Epithelial cell of proximal tubule (primary cell): ENCODE results near the gene GRIA1. TPM values are rescaled to one million over a fixed set of nuclear protein-coding genes. Genes with fewer than 3 reads are reported as not detected.

Experiments
- DNase-seq: peaks from one replicate; pipeline ENCODE4 v3.0.0-alpha.2; 2011; ENCODE audit warnings: low read depth
- H3K4me3 ChIP-seq: 2 replicates; pipeline ENCODE4 v1.5.1; 2011; ENCODE audit warnings: low read depth, mild to moderate bottlenecking, low read length
- CTCF ChIP-seq: conservative IDR thresholded peaks from 2 replicates; pipeline ENCODE4 v1.5.1; 2012; ENCODE audit warnings: low read depth, mild to moderate bottlenecking, low read length
- total RNA-seq: library from RNA; depleted of rRNA; stranded (reverse); fragments of >200 nt; gene quantifications from 2 replicates; pipeline ENCODE4 v1.2.3, GENCODE V29; 2015

GRIA1 gene
- total RNA-seq, 1 donor from 2014 or later: not detected

DNA sequence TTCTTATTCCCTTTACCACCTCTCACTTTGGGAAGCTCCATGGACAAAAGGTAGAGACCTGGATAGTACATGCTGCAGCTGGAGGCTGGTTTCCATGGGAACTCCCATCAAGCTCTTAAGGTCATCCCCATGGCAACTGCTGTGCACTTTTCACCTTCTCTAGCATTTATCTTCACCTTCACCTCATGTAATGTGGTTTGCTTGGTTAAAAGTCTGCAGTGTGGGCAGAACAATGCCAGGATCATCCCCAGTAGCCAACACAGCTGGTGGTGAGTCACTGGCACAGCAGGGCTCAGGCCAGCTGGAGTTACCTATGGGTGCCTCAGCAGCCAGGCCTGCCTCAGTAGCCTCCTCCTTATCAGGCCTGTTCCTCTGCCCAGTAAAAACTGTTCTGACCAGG is 210.5 kb downstream of the GRIA1 start:
- no peak for DNase-seq
- H3K4me3 ChIP-seq: no peak overlapping the region
- TF ChIP-seq CTCF: no peak

DNA sequence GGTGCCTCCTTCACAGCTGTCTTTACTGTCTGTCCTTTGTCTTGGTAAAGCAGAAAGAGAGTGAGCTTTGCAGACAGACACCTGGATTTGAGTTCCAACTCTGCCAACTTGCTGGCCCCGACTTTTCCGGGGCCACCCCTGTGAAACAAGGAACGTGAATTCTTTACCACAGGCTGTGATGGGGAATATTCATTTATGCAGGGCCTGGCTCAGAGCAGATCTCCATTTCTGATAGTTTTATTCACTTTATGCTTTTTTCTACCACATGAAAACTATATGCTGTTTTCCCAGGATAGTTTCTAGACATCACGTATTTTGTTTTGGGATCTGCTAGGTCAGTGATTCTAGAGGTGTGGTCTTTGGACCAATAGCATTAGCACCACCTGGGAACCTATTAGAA is 211.8 kb downstream of the GRIA1 start:
- TF ChIP-seq CTCF: no peak
- DNase-seq: no peak
- no peak overlapping the region for H3K4me3 ChIP-seq

DNA sequence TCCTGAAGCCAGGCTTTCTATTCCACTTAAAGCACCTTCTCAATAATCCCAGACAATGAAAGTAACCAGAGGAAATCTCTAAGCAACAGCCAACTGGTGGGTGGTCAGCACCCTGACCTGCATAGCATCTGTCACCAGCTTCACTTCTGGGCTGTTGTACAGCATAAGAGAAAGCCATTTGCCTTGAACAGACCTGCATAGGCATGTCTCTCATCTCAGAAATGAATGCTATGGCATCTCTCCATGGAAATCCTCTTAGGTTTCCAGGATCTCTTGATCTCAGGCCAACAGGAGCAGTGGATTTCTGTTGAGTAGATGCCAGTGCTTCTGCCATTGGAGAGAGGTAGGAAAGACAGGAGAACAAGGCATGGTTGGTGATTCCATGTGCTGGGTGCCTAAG is 213.6 kb downstream of the GRIA1 start:
- no peak for DNase-seq
- no peak for TF ChIP-seq CTCF
- no peak overlapping the region for H3K4me3 ChIP-seq

DNA sequence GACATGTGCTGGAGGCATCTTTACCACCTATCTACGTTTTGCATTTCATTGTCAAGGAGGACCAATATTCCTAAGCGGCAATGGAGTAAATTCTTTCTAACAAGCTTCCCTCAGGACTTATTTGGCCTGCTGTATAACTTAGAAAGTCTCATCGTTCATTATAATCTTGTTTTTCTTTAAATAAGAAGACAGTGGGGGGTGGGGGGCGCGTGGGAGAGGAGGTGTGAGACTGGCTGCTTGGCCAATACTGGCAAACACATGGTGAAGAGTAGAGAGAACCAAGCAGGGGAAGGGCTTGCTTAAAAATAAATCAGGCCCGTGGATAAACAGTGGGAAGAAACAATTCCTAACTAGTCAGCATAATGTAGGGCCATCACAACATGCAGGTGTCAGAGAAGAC is 217.2 kb downstream of the GRIA1 start:
- H3K4me3 ChIP-seq: no peak overlapping the region
- no peak for TF ChIP-seq CTCF
- DNase-seq: no peak

DNA sequence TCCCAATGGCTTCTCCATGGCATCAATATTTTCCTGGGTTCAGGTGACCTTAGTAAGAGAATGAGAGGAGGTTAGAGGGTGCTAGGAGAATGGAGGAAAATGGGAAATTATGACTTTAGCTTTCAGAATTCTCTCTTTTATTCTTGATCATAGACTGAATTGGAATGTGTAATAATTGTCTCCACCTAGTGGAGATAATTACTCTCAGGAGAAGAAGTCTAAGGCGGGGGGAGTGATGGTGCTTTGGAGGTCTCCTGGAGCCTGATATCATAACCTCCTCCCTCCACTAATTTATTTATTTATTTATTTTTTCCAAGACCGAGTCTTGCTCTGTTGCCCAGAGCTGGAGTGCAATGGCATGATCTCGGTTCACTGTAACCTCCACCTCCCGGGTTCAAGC is 221.3 kb downstream of the GRIA1 start:
- TF ChIP-seq CTCF: peak; percentile 45
- no peak overlapping the region for H3K4me3 ChIP-seq
- no peak for DNase-seq

DNA sequence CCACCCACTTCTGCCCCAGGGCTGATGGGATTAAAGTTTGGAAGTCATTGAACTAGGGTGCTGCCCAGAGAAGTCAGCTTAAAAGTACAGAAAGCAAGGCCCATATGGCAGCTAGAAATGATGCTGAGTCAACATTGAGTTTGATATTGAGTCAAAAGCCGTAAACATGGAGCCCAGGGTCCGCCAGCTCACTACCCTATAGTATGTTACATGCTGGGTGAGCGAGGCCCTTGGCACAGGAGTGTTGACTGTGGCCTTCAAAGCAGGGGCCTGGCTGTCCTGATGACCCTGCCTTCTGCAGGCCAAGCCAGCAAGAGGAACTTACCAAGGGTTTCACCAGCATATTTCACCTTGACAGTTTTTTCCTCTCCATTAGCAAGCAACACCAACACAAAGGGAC is 222.5 kb downstream of the GRIA1 start:
- no peak for TF ChIP-seq CTCF
- H3K4me3 ChIP-seq: no peak overlapping the region
- DNase-seq: no peak

GRCh38 chr5:153713943-153714342 is 223.5 kb downstream of the GRIA1 start:
- DNase-seq: no peak
- no peak for TF ChIP-seq CTCF
- no peak overlapping the region for H3K4me3 ChIP-seq
